ENCODE results near the gene UBR4.

GRCh38 chr1:19081218-19081893 lies 128.7 kb downstream of the UBR4 start:
- TF ChIP-seq PBX3 (IDR thresholded peaks at IDR 0.05) = no peak
- TF ChIP-seq REST (IDR thresholded peaks at IDR 0.05; ENCODE audit: low read depth, low read length) = no peak
- no peak for TF ChIP-seq TAF1 (IDR thresholded peaks at IDR 0.05; ENCODE audit: borderline replicate concordance, low read depth, low read length)
- TF ChIP-seq IRF3 (IDR thresholded peaks at IDR 0.05; ENCODE audit: low read depth, low read length) = no peak
- no peak for TF ChIP-seq POLR2AphosphoS5 (IDR thresholded peaks at IDR 0.05; ENCODE audit: low read depth, low read length)
- TF ChIP-seq RAD21 (IDR thresholded peaks at IDR 0.05; ENCODE audit: low read length) = no peak
- no peak for TF ChIP-seq CTCF (IDR thresholded peaks at IDR 0.05)
- no peak for TF ChIP-seq ELF1 (IDR thresholded peaks at IDR 0.05)
- no peak for TF ChIP-seq YY1 (IDR thresholded peaks at IDR 0.05; ENCODE audit: low read depth)
- TF ChIP-seq RCOR1 (IDR thresholded peaks at IDR 0.05; ENCODE audit: low read length) = no peak
- no peak for TF ChIP-seq EP300 (IDR thresholded peaks at IDR 0.05; ENCODE audit: borderline replicate concordance in 1 of 2, low read depth in 1 of 2, low read length in 1 of 2)
- TF ChIP-seq NFIC (IDR thresholded peaks at IDR 0.05; ENCODE audit: borderline replicate concordance) = no peak
